Measurements from ENCODE around the gene MPHOSPH9. TPM values are rescaled to one million over a fixed set of nuclear protein-coding genes. Genes with fewer than 3 reads are reported as not detected.

Gene MPHOSPH9
- total RNA-seq, 1 donor from 2014 or later = 302 TPM

GRCh38 chr12:123270214-123271000 is 37.5 kb upstream of the MPHOSPH9 start:
- Histone ChIP-seq H2AFZ (replicated peaks) (no peak overlapping the region), H3K4me1 (peaks cover 18% of the 10 kb centered on the region), H3K36me3 (no peaks in the 10 kb centered on the region), H3F3A (ENCODE audit: low read depth) (peaks cover 20% of the 10 kb centered on the region), H3K27ac (peak overlapping the region; percentile 82), H3K4me3 (peak overlapping the region; percentile 88), H3K9me3 (ENCODE audit: low read depth) (no peaks in the 10 kb centered on the region), H3K79me2 (ENCODE audit: low read depth) (peaks cover 76% of the 10 kb centered on the region), H3K9ac (peak overlapping the region; percentile 56), H3K4me2 (peak overlapping the region; percentile 97), H4K20me1 (ENCODE audit: low read depth) (no peaks in the 10 kb centered on the region), H3K27me3 (no peaks in the 10 kb centered on the region)
- peak; percentile 47 for DNase-seq (ENCODE audit: low spot score)
- H3K9me3 Mint-ChIP-seq = no peaks in the 10 kb centered on the region
- H3K36me3 Mint-ChIP-seq = peaks cover 12% of the 10 kb centered on the region
- TF ChIP-seq EZH2phosphoT487 (IDR thresholded peaks at IDR 0.05) (no peak), EZH2 (IDR thresholded peaks at IDR 0.05) (no peak)
- TF ChIP-seq, protein P1, sequence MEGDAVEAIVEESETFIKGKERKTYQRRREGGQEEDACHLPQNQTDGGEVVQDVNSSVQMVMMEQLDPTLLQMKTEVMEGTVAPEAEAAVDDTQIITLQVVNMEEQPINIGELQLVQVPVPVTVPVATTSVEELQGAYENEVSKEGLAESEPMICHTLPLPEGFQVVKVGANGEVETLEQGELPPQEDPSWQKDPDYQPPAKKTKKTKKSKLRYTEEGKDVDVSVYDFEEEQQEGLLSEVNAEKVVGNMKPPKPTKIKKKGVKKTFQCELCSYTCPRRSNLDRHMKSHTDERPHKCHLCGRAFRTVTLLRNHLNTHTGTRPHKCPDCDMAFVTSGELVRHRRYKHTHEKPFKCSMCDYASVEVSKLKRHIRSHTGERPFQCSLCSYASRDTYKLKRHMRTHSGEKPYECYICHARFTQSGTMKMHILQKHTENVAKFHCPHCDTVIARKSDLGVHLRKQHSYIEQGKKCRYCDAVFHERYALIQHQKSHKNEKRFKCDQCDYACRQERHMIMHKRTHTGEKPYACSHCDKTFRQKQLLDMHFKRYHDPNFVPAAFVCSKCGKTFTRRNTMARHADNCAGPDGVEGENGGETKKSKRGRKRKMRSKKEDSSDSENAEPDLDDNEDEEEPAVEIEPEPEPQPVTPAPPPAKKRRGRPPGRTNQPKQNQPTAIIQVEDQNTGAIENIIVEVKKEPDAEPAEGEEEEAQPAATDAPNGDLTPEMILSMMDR (IDR thresholded peaks at IDR 0.05) = no peak
- peak overlapping the region; percentile 98 for H3K27ac Mint-ChIP-seq
- H3K4me1 Mint-ChIP-seq = peaks cover 39% of the 10 kb centered on the region
- H3K27me3 Mint-ChIP-seq (ENCODE audit: insufficient read depth, low read depth) = peaks cover 6% of the 10 kb centered on the region
- H3K4me3 Mint-ChIP-seq = peak overlapping the region; percentile 96

GRCh38 chr12:123269896-123270213 is 36.9 kb upstream of the MPHOSPH9 start:
- Mint-ChIP-seq H3K4me3 (peak overlapping the region; percentile 96), H3K27ac (peak overlapping the region; percentile 98), H3K4me1 (peaks cover 39% of the 10 kb centered on the region), H3K27me3 (ENCODE audit: insufficient read depth, low read depth) (peaks cover 6% of the 10 kb centered on the region), H3K9me3 (no peaks in the 10 kb centered on the region), H3K36me3 (peaks cover 15% of the 10 kb centered on the region)
- no peak for DNase-seq (ENCODE audit: low spot score)
- Histone ChIP-seq H3K9ac (peak overlapping the region; percentile 56), H3K27ac (peak overlapping the region; percentile 82), H3F3A (ENCODE audit: low read depth) (peaks cover 25% of the 10 kb centered on the region), H3K4me3 (peak overlapping the region; percentile 88), H3K4me2 (peak overlapping the region; percentile 97), H2AFZ (replicated peaks) (no peak overlapping the region), H3K79me2 (ENCODE audit: low read depth) (peaks cover 82% of the 10 kb centered on the region), H3K9me3 (ENCODE audit: low read depth) (no peaks in the 10 kb centered on the region), H4K20me1 (ENCODE audit: low read depth) (no peaks in the 10 kb centered on the region), H3K4me1 (peaks cover 18% of the 10 kb centered on the region), H3K27me3 (no peaks in the 10 kb centered on the region), H3K36me3 (no peaks in the 10 kb centered on the region)
- TF ChIP-seq, protein P1 (IDR thresholded peaks at IDR 0.05) = no peak
- TF ChIP-seq EZH2phosphoT487 (IDR thresholded peaks at IDR 0.05) (no peak), EZH2 (IDR thresholded peaks at IDR 0.05) (no peak)

- H3K9me3 Mint-ChIP-seq = no peaks in the 10 kb centered on the region
- TF ChIP-seq EZH2 (IDR thresholded peaks at IDR 0.05) (no peak), EZH2phosphoT487 (IDR thresholded peaks at IDR 0.05) (no peak)
- TF ChIP-seq, protein P1 (IDR thresholded peaks at IDR 0.05) = peak; percentile 50
- peaks cover 39% of the 10 kb centered on the region for H3K4me1 Mint-ChIP-seq
- peak; percentile 93 for DNase-seq (ENCODE audit: low spot score)
- H3K27me3 ChIP-seq = no peaks in the 10 kb centered on the region
- peak overlapping the region; percentile 96 for H3K4me3 Mint-ChIP-seq
- H3K36me3 ChIP-seq = no peaks in the 10 kb centered on the region
- H3K36me3 Mint-ChIP-seq = peaks cover 19% of the 10 kb centered on the region
- peaks cover 86% of the 10 kb centered on the region for H3K79me2 ChIP-seq (ENCODE audit: low read depth)
- H3K9me3 ChIP-seq (ENCODE audit: low read depth) = no peaks in the 10 kb centered on the region
- H3K9ac ChIP-seq = peak overlapping the region; percentile 56
- peak overlapping the region; percentile 36 for H2AFZ ChIP-seq (replicated peaks)
- peak overlapping the region; percentile 82 for H3K27ac ChIP-seq
- peaks cover 29% of the 10 kb centered on the region for H3F3A ChIP-seq (ENCODE audit: low read depth)
- peak overlapping the region; percentile 88 for H3K4me3 ChIP-seq
- H3K27me3 Mint-ChIP-seq (ENCODE audit: insufficient read depth, low read depth) = peaks cover 6% of the 10 kb centered on the region
- peaks cover 18% of the 10 kb centered on the region for H3K4me1 ChIP-seq
- no peaks in the 10 kb centered on the region for H4K20me1 ChIP-seq (ENCODE audit: low read depth)
- peak overlapping the region; percentile 97 for H3K4me2 ChIP-seq
- peak overlapping the region; percentile 98 for H3K27ac Mint-ChIP-seq
These were observed 36.5 kb upstream of the MPHOSPH9 start for GRCh38 chr12:123269395-123269892.

All from neural progenitor cell (in vitro differentiated cells).